ENCODE data around the gene PLCB1. TPM values are rescaled to one million over a fixed set of nuclear protein-coding genes. Genes with fewer than 3 reads are reported as not detected.

PLCB1 gene
- total RNA-seq, 1 donor from 2014 or later, result 10.8 TPM

DNA sequence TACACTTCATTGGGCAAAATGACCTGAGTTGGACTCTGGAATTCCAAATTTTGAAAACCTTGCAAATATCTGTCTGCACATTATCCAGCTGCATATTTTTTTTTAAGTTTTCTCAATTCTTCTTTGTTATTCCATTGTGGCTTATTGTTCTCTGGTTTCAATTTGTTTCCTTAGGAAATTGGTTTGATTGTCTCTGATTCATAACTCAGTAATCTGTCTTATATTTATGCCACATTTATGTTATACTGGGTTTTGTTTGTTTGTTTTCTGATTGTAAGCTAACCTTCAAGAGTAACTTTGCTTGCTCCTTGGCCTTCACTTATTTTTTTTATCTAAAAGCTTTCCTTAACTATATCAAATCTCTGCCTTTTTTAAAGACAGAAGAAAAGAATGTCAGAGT lies 743.5 kb downstream of the PLCB1 start:
- Mint-ChIP-seq H3K27me3 (ENCODE audit: low read depth) (no peaks in the 10 kb centered on the region), H3K36me3 (ENCODE audit: low read depth) (no peaks in the 10 kb centered on the region), H3K4me1 (ENCODE audit: low read depth) (peaks cover 3% of the 10 kb centered on the region), H3K9me3 (ENCODE audit: low read depth) (no peaks in the 10 kb centered on the region), H3K27ac (ENCODE audit: unreplicated experiment) (no peak overlapping the region), H3K4me3 (ENCODE audit: unreplicated experiment) (no peak overlapping the region)
- TF ChIP-seq, protein P1, sequence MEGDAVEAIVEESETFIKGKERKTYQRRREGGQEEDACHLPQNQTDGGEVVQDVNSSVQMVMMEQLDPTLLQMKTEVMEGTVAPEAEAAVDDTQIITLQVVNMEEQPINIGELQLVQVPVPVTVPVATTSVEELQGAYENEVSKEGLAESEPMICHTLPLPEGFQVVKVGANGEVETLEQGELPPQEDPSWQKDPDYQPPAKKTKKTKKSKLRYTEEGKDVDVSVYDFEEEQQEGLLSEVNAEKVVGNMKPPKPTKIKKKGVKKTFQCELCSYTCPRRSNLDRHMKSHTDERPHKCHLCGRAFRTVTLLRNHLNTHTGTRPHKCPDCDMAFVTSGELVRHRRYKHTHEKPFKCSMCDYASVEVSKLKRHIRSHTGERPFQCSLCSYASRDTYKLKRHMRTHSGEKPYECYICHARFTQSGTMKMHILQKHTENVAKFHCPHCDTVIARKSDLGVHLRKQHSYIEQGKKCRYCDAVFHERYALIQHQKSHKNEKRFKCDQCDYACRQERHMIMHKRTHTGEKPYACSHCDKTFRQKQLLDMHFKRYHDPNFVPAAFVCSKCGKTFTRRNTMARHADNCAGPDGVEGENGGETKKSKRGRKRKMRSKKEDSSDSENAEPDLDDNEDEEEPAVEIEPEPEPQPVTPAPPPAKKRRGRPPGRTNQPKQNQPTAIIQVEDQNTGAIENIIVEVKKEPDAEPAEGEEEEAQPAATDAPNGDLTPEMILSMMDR (IDR thresholded peaks at IDR 0.05), result no peak
- DNase-seq (ENCODE audit: low spot score), result no peak

DNA sequence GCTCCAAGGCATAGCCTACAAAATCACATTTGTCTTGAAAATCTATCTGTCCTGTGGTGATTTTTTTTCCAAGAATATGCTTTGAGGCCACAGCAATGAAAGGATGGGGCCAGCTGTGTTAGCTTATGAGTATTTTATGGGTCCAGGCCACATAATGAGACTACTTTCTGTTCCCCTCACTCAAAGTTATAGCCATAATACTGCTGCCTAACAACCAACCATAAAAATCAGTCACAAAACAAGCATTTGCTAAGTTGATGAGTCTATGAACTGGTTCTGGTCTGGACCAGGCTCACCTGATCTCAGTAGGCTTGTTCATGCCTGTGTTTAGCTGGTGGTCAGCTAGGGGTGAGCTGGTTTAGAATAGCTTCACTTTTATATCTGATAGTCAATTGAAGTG lies 744.3 kb downstream of the PLCB1 start:
- Mint-ChIP-seq H3K36me3 (ENCODE audit: low read depth) (no peaks in the 10 kb centered on the region), H3K27me3 (ENCODE audit: low read depth) (no peaks in the 10 kb centered on the region), H3K4me3 (ENCODE audit: unreplicated experiment) (no peak overlapping the region), H3K27ac (ENCODE audit: unreplicated experiment) (no peak overlapping the region), H3K9me3 (ENCODE audit: low read depth) (no peaks in the 10 kb centered on the region), H3K4me1 (ENCODE audit: low read depth) (peaks cover 3% of the 10 kb centered on the region)
- no peak for DNase-seq (ENCODE audit: low spot score)
- TF ChIP-seq, protein P1 (IDR thresholded peaks at IDR 0.05), result no peak

DNA sequence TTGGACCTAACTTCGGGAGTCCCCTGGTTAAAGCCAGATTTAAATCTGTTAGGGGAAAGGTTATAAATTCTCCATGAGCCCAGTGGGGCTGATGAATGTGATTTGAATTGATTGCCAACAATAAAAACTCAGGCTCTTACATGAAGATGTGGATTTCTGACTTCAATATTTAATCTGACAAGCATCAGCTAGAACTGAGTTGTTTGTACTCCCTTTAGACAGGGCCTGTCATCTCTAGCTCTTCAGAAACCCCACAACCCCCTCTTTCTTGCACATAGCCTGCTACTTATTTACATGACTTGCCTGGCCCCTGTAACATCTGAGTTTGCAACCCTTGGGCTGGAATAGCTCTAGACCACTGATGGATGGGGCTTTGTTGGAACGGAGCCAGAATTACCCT lies 745.2 kb downstream of the PLCB1 start:
- Mint-ChIP-seq H3K27me3 (ENCODE audit: low read depth) (no peaks in the 10 kb centered on the region), H3K36me3 (ENCODE audit: low read depth) (no peaks in the 10 kb centered on the region), H3K4me1 (ENCODE audit: low read depth) (peaks cover 3% of the 10 kb centered on the region), H3K9me3 (ENCODE audit: low read depth) (no peaks in the 10 kb centered on the region), H3K27ac (ENCODE audit: unreplicated experiment) (no peak overlapping the region), H3K4me3 (ENCODE audit: unreplicated experiment) (no peak overlapping the region)
- no peak for DNase-seq (ENCODE audit: low spot score)
- TF ChIP-seq, protein P1 (IDR thresholded peaks at IDR 0.05), result no peak

DNA sequence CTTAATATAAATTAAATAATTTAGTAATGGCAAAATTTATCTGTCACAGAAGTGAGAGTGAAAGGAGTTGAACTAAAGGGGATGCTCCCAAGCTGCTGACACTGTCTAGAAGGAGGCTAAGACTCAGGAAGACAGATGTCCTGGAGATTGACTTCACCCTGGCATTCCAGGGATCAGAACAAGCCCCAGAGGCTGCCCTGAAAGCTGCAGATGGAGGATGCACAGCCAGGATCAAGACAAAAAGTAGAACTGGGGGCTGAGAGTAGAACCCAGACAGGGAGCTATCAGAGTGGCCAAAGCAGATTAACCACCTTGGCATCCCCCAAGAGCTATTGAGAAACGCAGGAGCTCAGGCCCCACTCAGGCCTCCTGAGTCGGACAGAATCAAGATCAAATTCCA lies 747.6 kb downstream of the PLCB1 start:
- DNase-seq (ENCODE audit: low spot score), result no peak
- Mint-ChIP-seq H3K4me3 (ENCODE audit: unreplicated experiment) (no peak overlapping the region), H3K27me3 (ENCODE audit: low read depth) (no peaks in the 10 kb centered on the region)

DNA sequence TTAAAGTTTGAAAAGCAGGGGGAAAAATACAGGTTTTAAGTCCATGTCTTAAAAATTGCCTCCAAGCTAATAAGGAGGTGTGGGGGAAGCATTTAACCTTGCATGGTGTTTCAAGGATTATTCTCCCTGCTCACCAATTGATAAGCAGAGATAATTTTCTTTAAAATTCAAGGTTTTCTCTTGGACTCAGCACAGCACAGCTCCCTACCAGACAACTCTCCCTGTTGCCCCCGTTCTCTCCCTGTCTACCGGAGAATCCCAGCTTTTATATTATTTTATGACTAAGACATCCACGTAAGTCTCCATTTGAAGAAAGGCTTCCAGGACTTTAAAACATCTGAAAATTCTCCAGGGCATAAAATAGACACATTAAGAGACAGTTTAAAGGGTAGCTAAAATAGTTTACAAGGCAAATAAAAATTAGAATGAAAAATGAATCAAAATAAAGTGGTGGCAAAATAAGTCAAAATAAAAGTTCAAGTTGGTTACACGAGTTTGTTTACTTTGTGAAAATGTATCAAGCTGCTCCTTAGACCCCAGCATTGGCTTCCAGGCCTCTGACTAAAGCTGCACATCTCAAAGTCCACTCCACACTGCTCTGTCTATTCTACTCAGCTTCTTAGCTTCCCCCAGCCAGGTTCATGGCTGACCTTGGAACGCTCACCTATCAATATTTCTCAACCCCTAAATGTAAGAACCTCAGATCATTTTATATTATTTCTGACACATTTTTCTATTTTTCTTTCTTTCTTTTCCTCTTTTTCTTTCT lies 748.2 kb downstream of the PLCB1 start:
- H3K27ac Mint-ChIP-seq (ENCODE audit: unreplicated experiment), result no peak overlapping the region
- no peak for DNase-seq (ENCODE audit: low spot score)
- H3K4me1 Mint-ChIP-seq (ENCODE audit: low read depth), result peaks cover 7% of the 10 kb centered on the region
- H3K27me3 Mint-ChIP-seq (ENCODE audit: low read depth), result no peaks in the 10 kb centered on the region
- TF ChIP-seq, protein P1 (IDR thresholded peaks at IDR 0.05), result no peak
- H3K9me3 Mint-ChIP-seq (ENCODE audit: low read depth), result no peaks in the 10 kb centered on the region
- no peaks in the 10 kb centered on the region for H3K36me3 Mint-ChIP-seq (ENCODE audit: low read depth)
- no peak overlapping the region for H3K4me3 Mint-ChIP-seq (ENCODE audit: unreplicated experiment)

More for the DNA sequence above, 747.6 kb downstream of the PLCB1 start:
- Mint-ChIP-seq H3K36me3 (ENCODE audit: low read depth) (no peaks in the 10 kb centered on the region), H3K9me3 (ENCODE audit: low read depth) (no peaks in the 10 kb centered on the region), H3K27ac (ENCODE audit: unreplicated experiment) (no peak overlapping the region), H3K4me1 (ENCODE audit: low read depth) (peaks cover 6% of the 10 kb centered on the region)
- TF ChIP-seq, protein P1 (IDR thresholded peaks at IDR 0.05), result no peak

Data from chondrocyte (in vitro differentiated cells).